H9 (cell line): ENCODE results near the gene AIPL1. TPM values are rescaled to one million over a fixed set of nuclear protein-coding genes. Genes with fewer than 3 reads are reported as not detected.

ENCODE experiments used
- DNase-seq: peaks from one replicate; pipeline ENCODE4 v3.0.0-alpha.2; 2017
- H2AFZ ChIP-seq: one replicate; pipeline ENCODE4 v1.6.1; 2013; ENCODE audit warnings: mild to moderate bottlenecking, low read length, control low read depth, moderate library complexity
- H2AK5ac ChIP-seq: 2 replicates; pipeline ENCODE4 v1.6.1; 2013; ENCODE audit warnings: low read length, control low read depth, mixed read lengths; ENCODE audit not compliant: insufficient read length
- H2BK120ac ChIP-seq: one replicate; pipeline ENCODE4 v1.6.1; 2013; ENCODE audit warnings: low read depth, mild to moderate bottlenecking, low read length, control low read depth, inconsistent platforms; ENCODE audit not compliant: poor library complexity, severe bottlenecking
- H2BK12ac ChIP-seq: 2 replicates; pipeline ENCODE4 v1.6.1; 2013; ENCODE audit warnings: low read length, control low read depth, mixed read lengths, low read depth; ENCODE audit not compliant: insufficient read length
- H2BK15ac ChIP-seq: 2 replicates; pipeline ENCODE4 v1.6.1; 2013; ENCODE audit warnings: low read depth, low read length, control low read depth
- H2BK20ac ChIP-seq: one replicate; pipeline ENCODE4 v1.6.1; 2013; ENCODE audit warnings: low read depth, mild to moderate bottlenecking, low read length, control low read depth, inconsistent platforms; ENCODE audit not compliant: poor library complexity, severe bottlenecking
- H2BK5ac ChIP-seq: 2 replicates; pipeline ENCODE4 v1.6.1; 2013; ENCODE audit warnings: low read length, control low read depth, mixed read lengths; ENCODE audit not compliant: insufficient read length
- H3K14ac ChIP-seq: 2 replicates; pipeline ENCODE4 v1.6.1; 2013; ENCODE audit warnings: low read length, control low read depth; ENCODE audit not compliant: insufficient read depth
- H3K18ac ChIP-seq: 2 replicates; pipeline ENCODE4 v1.6.1; 2013; ENCODE audit warnings: low read depth, mild to moderate bottlenecking, mixed read lengths, low read length, control low read depth; ENCODE audit not compliant: insufficient read length
- H3K23ac ChIP-seq: 2 replicates; pipeline ENCODE4 v1.6.1; 2013; ENCODE audit warnings: low read length, control low read depth, mixed read lengths, low read depth; ENCODE audit not compliant: insufficient read length
- H3K23me2 ChIP-seq: 2 replicates; pipeline ENCODE4 v1.6.1; 2013; ENCODE audit warnings: low read depth, mild to moderate bottlenecking, mixed read lengths, low read length, control low read depth; ENCODE audit not compliant: insufficient read length, poor library complexity, severe bottlenecking
- H3K27ac ChIP-seq: 2 replicates; pipeline ENCODE4 v1.5.1; 2013; ENCODE audit warnings: low read length, control low read depth, mixed read lengths, low read depth; ENCODE audit not compliant: insufficient read length
- H3K27me3 ChIP-seq: 2 replicates; pipeline ENCODE4 v1.6.1; 2013; ENCODE audit warnings: low read length, control low read depth, inconsistent platforms; ENCODE audit not compliant: insufficient read depth
- H3K4ac ChIP-seq: 2 replicates; pipeline ENCODE4 v1.6.1; 2013; ENCODE audit warnings: low read depth, mild to moderate bottlenecking, control low read depth, inconsistent platforms, low read length, moderate library complexity
- H3K4me1 ChIP-seq: 2 replicates; pipeline ENCODE4 v1.6.1; 2013; ENCODE audit warnings: low read length, control low read depth, inconsistent platforms; ENCODE audit not compliant: insufficient read depth
- H3K4me2 ChIP-seq: 2 replicates; pipeline ENCODE4 v1.6.1; 2013; ENCODE audit warnings: low read length, control low read depth, mixed read lengths; ENCODE audit not compliant: insufficient read length, insufficient read depth
- H3K56ac ChIP-seq: 2 replicates; pipeline ENCODE4 v1.6.1; 2013; ENCODE audit warnings: low read depth, mild to moderate bottlenecking, mixed read lengths, low read length, control low read depth; ENCODE audit not compliant: insufficient read length
- H3K79me1 ChIP-seq: 2 replicates; pipeline ENCODE4 v1.6.1; 2013; ENCODE audit warnings: low read depth, mild to moderate bottlenecking, moderate library complexity, low read length, control low read depth, inconsistent platforms; ENCODE audit not compliant: insufficient read depth, poor library complexity, severe bottlenecking
- H3K79me2 ChIP-seq: 2 replicates; pipeline ENCODE4 v1.6.1; 2013; ENCODE audit warnings: low read length, control low read depth, inconsistent platforms; ENCODE audit not compliant: insufficient read depth
- H3K9ac ChIP-seq: 2 replicates; pipeline ENCODE4 v1.6.1; 2013; ENCODE audit warnings: low read length, control low read depth, mixed read lengths; ENCODE audit not compliant: insufficient read length; ENCODE audit errors: extremely low read depth
- H3K9me3 ChIP-seq: one replicate; pipeline ENCODE4 v1.6.1; 2013; ENCODE audit warnings: low read depth, low read length, inconsistent platforms; ENCODE audit not compliant: control insufficient read depth
- H3T11ph ChIP-seq: one replicate; pipeline ENCODE4 v1.6.1; 2013; ENCODE audit warnings: mild to moderate bottlenecking, low read length, control low read depth, inconsistent platforms
- H4K20me1 ChIP-seq: one replicate; pipeline ENCODE4 v1.6.1; 2013; ENCODE audit not compliant: control insufficient read depth, insufficient read length, insufficient read depth
- H4K5ac ChIP-seq: 2 replicates; pipeline ENCODE4 v1.6.1; 2013; ENCODE audit warnings: low read depth, mild to moderate bottlenecking, mixed read lengths, low read length, control low read depth; ENCODE audit not compliant: insufficient read length
- H4K8ac ChIP-seq: replicated peaks from 2 replicates; pipeline ENCODE4 v1.6.1; 2013; ENCODE audit warnings: low read length, control low read depth, mixed read lengths, low read depth; ENCODE audit not compliant: insufficient read length
- H4K91ac ChIP-seq: 2 replicates; pipeline ENCODE4 v1.6.1; 2013; ENCODE audit warnings: low read depth, mild to moderate bottlenecking, moderate library complexity, mixed read lengths, low read length, control low read depth; ENCODE audit not compliant: insufficient read length
- H3K27ac Mint-ChIP-seq, 3 experiments: 2 replicates in 2 of 3; 3 replicates in 1 of 3; pipeline ENCODE4 v1.8.0; 2020 to 2021; ENCODE audit warnings: mixed read lengths in 3 of 3, mild to moderate bottlenecking in 1 of 3, moderate library complexity in 1 of 3
- H3K27me3 Mint-ChIP-seq: 2 replicates; pipeline ENCODE4 v1.8.0; 2021; ENCODE audit warnings: low read depth, mild to moderate bottlenecking, moderate library complexity, mixed read lengths
- H3K36me3 Mint-ChIP-seq, 3 experiments: 2 replicates in 2 of 3; 3 replicates in 1 of 3; pipeline ENCODE4 v1.8.0; 2020 to 2021; ENCODE audit warnings: low read depth in 3 of 3, mixed read lengths in 3 of 3; ENCODE audit not compliant: insufficient read depth in 1 of 3
- H3K4me1 Mint-ChIP-seq, 2 experiments: 2 replicates each; pipeline ENCODE4 v1.8.0; 2020; ENCODE audit warnings: mixed read lengths in 2 of 2
- H3K4me3 Mint-ChIP-seq, 2 experiments: 2 replicates in 1 of 2; 3 replicates in 1 of 2; pipeline ENCODE4 v1.8.0; 2020 to 2021; ENCODE audit warnings: mild to moderate bottlenecking in 2 of 2, mixed read lengths in 2 of 2, moderate library complexity in 1 of 2
- H3K9me3 Mint-ChIP-seq, 2 experiments: 2 replicates in 1 of 2; 3 replicates in 1 of 2; pipeline ENCODE4 v1.8.0; 2020; ENCODE audit warnings: mild to moderate bottlenecking in 2 of 2, mixed read lengths in 2 of 2, moderate library complexity in 1 of 2
- WGBS: extraction: QIAGEN DNeasy Blood & Tissue Kit; methylation state at CpG from one replicate; pipeline ENCODE4 v1.1.7; 2013; ENCODE audit warnings: missing lambda C conversion rate, low lambda C conversion rate, mixed read lengths; ENCODE audit not compliant: insufficient read length; ENCODE audit errors: extremely low coverage; 5-methylcytosine and 5-hydroxymethylcytosine counted together
- total RNA-seq: library from RNA; stranded (reverse); gene quantifications from 2 replicates; pipeline ENCODE4 v1.2.1, GENCODE V29; 2021
- TF ChIP-seq, protein P1 (sequence below): fragments of 200-600 bp; sonication (generic); conservative IDR thresholded peaks from 3 replicates; pipeline ENCODE4 v1.8.0; 2021; ENCODE audit warnings: antibody characterized with exemption, mild to moderate bottlenecking

Gene AIPL1
- total RNA-seq, 1 experiment from 2014 or later: 0.57 TPM

GRCh38 chr17:6437466-6437865 lies 2.5 kb upstream of the AIPL1 start:
- Histone ChIP-seq H3K9ac (no peak overlapping the region), H2AFZ (no peak overlapping the region), H2BK120ac (no peak overlapping the region), H4K8ac (no peak overlapping the region), H3T11ph (no peak overlapping the region), H3K14ac (no peak overlapping the region), H4K5ac (no peak overlapping the region), H3K4me2 (peak overlapping the region; percentile 24), H4K20me1 (no peaks in the 10 kb centered on the region), H2BK15ac (no peak overlapping the region), H2BK5ac (no peak overlapping the region), H2BK12ac (no peak overlapping the region), H3K4ac (no peak overlapping the region), H3K4me1 (peaks cover 6% of the 10 kb centered on the region), H3K56ac (no peak overlapping the region), H4K91ac (no peak overlapping the region), H3K18ac (no peak overlapping the region), H3K27me3 (no peaks in the 10 kb centered on the region), H3K23me2 (no peaks in the 10 kb centered on the region), H3K79me2 (no peaks in the 10 kb centered on the region), H3K27ac (no peak overlapping the region), H3K79me1 (no peaks in the 10 kb centered on the region), H2BK20ac (no peak overlapping the region), H2AK5ac (no peak overlapping the region), H3K9me3 (no peaks in the 10 kb centered on the region), H3K23ac (no peak overlapping the region)
- peaks cover 7 to 16% of the 10 kb centered on the region in 2 experiments for H3K9me3 Mint-ChIP-seq
- TF ChIP-seq, protein P1, sequence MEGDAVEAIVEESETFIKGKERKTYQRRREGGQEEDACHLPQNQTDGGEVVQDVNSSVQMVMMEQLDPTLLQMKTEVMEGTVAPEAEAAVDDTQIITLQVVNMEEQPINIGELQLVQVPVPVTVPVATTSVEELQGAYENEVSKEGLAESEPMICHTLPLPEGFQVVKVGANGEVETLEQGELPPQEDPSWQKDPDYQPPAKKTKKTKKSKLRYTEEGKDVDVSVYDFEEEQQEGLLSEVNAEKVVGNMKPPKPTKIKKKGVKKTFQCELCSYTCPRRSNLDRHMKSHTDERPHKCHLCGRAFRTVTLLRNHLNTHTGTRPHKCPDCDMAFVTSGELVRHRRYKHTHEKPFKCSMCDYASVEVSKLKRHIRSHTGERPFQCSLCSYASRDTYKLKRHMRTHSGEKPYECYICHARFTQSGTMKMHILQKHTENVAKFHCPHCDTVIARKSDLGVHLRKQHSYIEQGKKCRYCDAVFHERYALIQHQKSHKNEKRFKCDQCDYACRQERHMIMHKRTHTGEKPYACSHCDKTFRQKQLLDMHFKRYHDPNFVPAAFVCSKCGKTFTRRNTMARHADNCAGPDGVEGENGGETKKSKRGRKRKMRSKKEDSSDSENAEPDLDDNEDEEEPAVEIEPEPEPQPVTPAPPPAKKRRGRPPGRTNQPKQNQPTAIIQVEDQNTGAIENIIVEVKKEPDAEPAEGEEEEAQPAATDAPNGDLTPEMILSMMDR: no peak
- peak overlapping the region; percentile 14 to 61; a peak in 3 of 5 replicates for H3K4me3 Mint-ChIP-seq
- peaks cover 56 to 66% of the 10 kb centered on the region in 2 experiments for H3K4me1 Mint-ChIP-seq
- peak; percentile 82 for DNase-seq
- peaks cover 0 to 16% (median 1%) of the 10 kb centered on the region in 3 experiments; a peak in 4 of 7 replicates for H3K36me3 Mint-ChIP-seq
- no peaks in the 10 kb centered on the region; the same call in none of the 2 replicates for H3K27me3 Mint-ChIP-seq
- no CpG with 5 or more reads among the region's 4 CpGs for WGBS
- peak overlapping the region in 1 of 3 experiments; percentile 81; a peak in 3 of 7 replicates for H3K27ac Mint-ChIP-seq
